ENCODE measurements around the gene SPAG9.

Gene SPAG9

DNA sequence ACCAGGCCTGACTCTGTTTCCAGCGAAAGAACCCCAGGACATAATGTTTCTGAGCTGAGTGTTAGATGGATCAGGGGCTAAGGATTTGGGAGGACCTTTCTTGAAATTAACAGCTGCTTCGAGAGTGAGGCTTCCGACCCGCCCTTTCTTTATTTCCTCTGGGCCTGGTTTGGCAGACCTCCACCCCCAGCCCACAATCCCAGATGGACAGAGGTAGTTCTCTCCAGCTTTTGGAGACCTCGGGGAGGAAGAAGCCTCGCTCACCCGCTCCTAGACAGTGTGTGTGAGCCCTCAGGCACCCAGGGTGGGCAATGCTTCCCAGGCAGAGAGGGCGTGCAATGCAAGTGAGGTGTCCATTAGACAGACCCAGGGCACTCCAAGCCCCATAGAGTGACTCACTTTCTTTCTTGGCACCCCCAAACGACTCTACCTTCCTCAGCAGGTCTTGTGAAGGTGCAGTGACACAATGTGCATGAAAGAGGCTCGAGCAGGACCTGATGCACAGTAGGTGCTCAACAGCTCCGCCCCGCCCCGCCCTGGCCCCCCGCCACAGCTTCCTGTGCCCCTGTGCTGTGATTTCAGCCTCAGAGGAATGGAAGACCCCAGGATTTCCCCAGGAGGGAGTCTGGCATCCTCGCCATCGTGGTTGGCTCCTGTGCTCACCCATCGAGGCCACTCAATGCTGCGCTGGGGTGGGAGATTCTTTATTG, 203.8 kb downstream of the SPAG9 start:
- DNase-seq (ENCODE audit: low read depth, low spot score) = no peak
- no peak overlapping the region for H3K4me3 ChIP-seq (ENCODE audit: low read length)

DNA sequence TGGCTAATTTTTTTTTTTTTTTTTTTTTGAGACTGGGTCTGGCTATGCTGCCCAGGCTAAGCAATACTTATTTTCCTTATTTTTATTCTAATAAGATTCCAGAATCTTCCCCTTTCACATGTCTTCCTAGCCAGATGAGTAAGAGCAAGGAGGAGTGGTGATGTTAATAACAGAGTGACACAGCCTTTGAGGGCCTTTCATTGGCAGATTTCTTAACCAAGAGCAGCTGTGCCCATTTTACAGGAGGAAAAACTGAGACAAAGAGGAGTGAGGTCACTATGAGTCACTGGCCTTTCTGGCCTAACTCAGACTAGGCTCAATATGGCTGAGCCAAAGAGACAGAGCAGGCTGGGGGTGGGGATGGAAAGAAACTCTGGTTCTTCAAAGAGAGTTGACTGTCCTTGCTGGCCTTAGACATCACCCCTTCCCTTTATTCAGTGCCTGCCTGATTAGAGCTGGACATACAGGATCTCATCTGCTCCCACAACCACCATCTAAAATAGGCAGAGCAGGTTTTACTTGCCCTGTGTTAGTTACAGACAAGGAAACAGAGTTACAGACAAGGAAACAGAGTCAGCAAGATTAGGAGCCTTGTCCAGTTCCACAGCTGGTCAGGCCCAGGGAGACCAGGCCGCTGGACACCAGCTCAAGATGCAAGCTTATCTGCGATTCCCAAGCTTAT, 204.5 kb downstream of the SPAG9 start:
- no peak overlapping the region for H3K4me3 ChIP-seq (ENCODE audit: low read length)
- DNase-seq (ENCODE audit: low read depth, low spot score) = no peak

DNA sequence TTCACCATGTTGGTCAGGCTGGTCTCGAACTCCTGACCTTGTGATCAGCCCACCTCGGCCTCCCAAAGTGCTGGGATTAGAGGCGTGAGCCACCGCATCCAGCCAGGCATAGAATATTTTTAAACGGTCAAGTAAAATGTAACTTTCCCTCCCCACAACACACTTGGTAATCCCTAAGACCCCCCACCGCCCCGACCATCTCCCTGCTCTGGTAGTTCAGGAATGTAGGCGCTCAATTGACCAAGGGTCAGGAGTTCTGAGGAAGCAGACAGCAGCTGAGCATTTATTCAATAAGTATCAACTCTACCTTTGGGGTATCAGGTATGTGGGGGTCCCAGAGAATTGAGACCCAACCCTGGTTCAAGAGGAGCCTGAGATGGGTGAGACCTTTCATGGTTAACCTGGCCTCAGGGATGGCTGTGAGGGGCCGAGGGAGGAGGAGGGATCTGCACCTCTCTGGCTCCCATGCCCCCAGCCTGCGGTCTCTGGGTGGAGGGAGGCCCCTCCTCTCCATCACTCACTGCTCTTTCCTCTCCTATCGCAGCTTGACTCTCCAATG, 206.1 kb downstream of the SPAG9 start:
- no peak for DNase-seq (ENCODE audit: low read depth, low spot score)
- H3K4me3 ChIP-seq (ENCODE audit: low read length) = no peak overlapping the region

DNA sequence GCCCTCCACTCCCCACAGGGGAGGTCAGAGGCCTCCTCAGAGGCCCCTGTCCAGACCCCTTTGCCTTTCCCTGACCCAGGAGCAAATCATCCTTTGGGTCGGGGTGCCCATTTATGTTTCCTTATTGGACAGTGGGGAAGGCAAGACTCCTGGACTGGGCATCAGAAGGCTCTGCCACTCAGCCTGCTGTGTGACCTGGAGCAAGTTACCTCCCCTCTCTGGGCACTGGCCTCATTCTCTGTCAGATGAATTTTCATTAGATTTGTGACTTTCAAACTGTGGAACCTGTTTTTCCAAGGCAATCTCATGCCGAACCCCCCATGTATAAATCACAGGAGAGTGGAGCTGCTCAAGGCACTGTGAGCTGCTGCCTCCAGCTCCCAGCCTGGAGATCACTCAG, 207.5 kb downstream of the SPAG9 start:
- no peak for DNase-seq (ENCODE audit: low read depth, low spot score)
- no peak overlapping the region for H3K4me3 ChIP-seq (ENCODE audit: low read length)
